ENCODE results near the gene PKHD1. TPM values are rescaled to one million over a fixed set of nuclear protein-coding genes. Genes with fewer than 3 reads are reported as not detected.

The PKHD1 gene
- total RNA-seq, 1 experiment from 2014 or later, result not detected

DNA sequence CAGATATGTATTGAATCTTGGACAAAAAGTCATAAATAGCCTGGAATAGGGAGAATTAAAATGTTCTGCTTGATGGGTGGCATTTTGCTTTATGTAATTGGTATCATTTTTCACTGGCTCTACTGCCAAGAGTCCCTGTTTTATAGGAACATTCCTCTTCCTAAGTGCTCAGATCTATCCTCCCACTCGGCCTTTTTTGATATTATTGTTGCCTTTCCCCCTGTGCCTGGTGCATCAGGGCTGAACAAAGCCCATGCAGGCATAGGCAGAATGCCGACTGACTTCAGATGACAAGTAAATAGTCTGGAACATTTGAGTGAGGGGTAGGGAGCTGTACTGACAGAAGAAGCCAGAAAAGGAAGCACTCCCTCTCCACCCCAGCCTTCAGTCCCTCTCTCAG is 127.0 kb downstream of the PKHD1 start:
- POLR2A ChIA-PET, result no interaction called here

DNA sequence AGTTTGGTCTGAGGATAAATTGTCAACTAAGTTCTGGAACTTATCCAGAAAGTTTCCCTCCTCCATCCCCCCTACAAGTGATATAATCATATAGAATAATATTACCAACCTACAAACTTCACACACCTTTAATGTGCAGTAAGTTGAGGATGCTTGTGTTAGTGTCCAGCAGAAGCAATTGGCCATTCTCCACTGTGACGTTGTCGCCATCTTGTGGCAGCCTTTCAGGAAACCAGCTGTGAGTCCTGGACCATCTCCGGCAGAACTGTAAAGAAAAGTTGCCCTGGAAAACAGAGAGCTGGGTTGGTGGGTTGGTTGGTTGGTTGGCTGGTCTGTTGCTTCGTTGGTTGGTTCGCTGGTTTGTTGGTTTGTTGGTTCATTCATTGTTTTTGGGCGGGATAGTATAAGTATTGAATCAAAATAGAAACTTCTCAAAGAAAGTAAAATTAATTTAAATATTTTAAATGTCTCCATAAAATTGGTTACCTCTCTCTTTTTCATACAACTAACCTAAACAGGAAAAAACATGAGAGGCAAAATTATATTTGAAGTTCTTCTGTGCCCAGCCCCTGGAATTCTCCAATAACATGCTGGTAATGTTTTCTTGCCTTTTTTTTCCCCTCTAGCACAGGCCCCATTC is 127.5 kb downstream of the PKHD1 start:
- Histone ChIP-seq H3K4me1 (ENCODE audit: control insufficient read depth, insufficient read depth, low read length) (no peaks in the 10 kb centered on the region), H3K4me3 (ENCODE audit: low read depth in 2 of 2, low read length in 2 of 2) (no peak overlapping the region), H3K9me3 (ENCODE audit: control insufficient read depth, insufficient read depth, low read depth, low read length) (no peaks in the 10 kb centered on the region), H3K27ac (ENCODE audit: low read length) (no peak overlapping the region), H3K36me3 (ENCODE audit: control insufficient read depth, insufficient read depth, low read length) (no peaks in the 10 kb centered on the region), H3K27me3 (ENCODE audit: control insufficient read depth, insufficient read depth, low read length) (no peaks in the 10 kb centered on the region)
- TF ChIP-seq REST (IDR thresholded peaks at IDR 0.05; ENCODE audit: insufficient read depth in 1 of 2, low read depth in 2 of 2, low read length in 1 of 2) (no peak), TCF7L2 (IDR thresholded peaks at IDR 0.05; ENCODE audit: low read depth, low read length) (no peak), SIN3A (IDR thresholded peaks at IDR 0.05; ENCODE audit: borderline replicate concordance, insufficient read depth, low read depth, low read length) (no peak)
- TF ChIP-seq, protein P1, sequence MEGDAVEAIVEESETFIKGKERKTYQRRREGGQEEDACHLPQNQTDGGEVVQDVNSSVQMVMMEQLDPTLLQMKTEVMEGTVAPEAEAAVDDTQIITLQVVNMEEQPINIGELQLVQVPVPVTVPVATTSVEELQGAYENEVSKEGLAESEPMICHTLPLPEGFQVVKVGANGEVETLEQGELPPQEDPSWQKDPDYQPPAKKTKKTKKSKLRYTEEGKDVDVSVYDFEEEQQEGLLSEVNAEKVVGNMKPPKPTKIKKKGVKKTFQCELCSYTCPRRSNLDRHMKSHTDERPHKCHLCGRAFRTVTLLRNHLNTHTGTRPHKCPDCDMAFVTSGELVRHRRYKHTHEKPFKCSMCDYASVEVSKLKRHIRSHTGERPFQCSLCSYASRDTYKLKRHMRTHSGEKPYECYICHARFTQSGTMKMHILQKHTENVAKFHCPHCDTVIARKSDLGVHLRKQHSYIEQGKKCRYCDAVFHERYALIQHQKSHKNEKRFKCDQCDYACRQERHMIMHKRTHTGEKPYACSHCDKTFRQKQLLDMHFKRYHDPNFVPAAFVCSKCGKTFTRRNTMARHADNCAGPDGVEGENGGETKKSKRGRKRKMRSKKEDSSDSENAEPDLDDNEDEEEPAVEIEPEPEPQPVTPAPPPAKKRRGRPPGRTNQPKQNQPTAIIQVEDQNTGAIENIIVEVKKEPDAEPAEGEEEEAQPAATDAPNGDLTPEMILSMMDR (IDR thresholded peaks at IDR 0.05), result peak; percentile 90
- POLR2A ChIA-PET, result no interaction called here
- BruUV-seq (replicated peaks), result no TSS peak
- in situ Hi-C loops (cut with HindIII; ENCODE audit: low pct_unique_long_range_greater_than_20kb, low sequenced_read_pairs) (no loop called here), intact Hi-C loops (cut with micrococcal nuclease; ENCODE audit: unreplicated experiment) (loop anchor here (2.0 to 5.0 kb wide), 2 partner anchors 105 to 1143 kb away; partner anchors contain the start of gene TFAP2B)
- DNase-seq (ENCODE audit: low read depth, low spot score), result peak; percentile 58
- CTCF ChIA-PET, result interaction anchor here (0.6 kb wide), 2 partner anchors 39 to 112 kb away, joined by 3 to 5 read pairs; no protein-coding TSS in a partner anchor
- peak; percentile 86 for ATAC-seq

More for the DNA sequence above, 127.0 kb downstream of the PKHD1 start:
- BruUV-seq (replicated peaks), result no TSS peak
- no peak overlapping the region for H3K27ac ChIP-seq (ENCODE audit: low read length)
- no peak overlapping the region for H3K4me3 ChIP-seq (ENCODE audit: low read depth in 2 of 2, low read length in 2 of 2)
- CTCF ChIA-PET, result interaction anchor here (0.6 kb wide), 2 partner anchors 38 to 113 kb away, joined by 3 to 5 read pairs; no protein-coding TSS in a partner anchor
- no peaks in the 10 kb centered on the region for H3K36me3 ChIP-seq (ENCODE audit: control insufficient read depth, insufficient read depth, low read length)
- DNase-seq (ENCODE audit: low read depth, low spot score) (no peak), ATAC-seq (no peak)
- intact Hi-C loops (cut with micrococcal nuclease; ENCODE audit: unreplicated experiment), result loop anchor here (5.0 kb wide), 1 partner anchor 1143 kb away; the partner anchor contains the start of gene TFAP2B
- no peaks in the 10 kb centered on the region for H3K9me3 ChIP-seq (ENCODE audit: control insufficient read depth, insufficient read depth, low read depth, low read length)
- in situ Hi-C loops (cut with HindIII; ENCODE audit: low pct_unique_long_range_greater_than_20kb, low sequenced_read_pairs), result no loop called here
- H3K4me1 ChIP-seq (ENCODE audit: control insufficient read depth, insufficient read depth, low read length), result no peaks in the 10 kb centered on the region
- no peak for TF ChIP-seq SIN3A (IDR thresholded peaks at IDR 0.05; ENCODE audit: borderline replicate concordance, insufficient read depth, low read depth, low read length)
- TF ChIP-seq REST (IDR thresholded peaks at IDR 0.05; ENCODE audit: insufficient read depth in 1 of 2, low read depth in 2 of 2, low read length in 1 of 2), result no peak
- no peak for TF ChIP-seq TCF7L2 (IDR thresholded peaks at IDR 0.05; ENCODE audit: low read depth, low read length)
- TF ChIP-seq, protein P1 (IDR thresholded peaks at IDR 0.05), result no peak
- H3K27me3 ChIP-seq (ENCODE audit: control insufficient read depth, insufficient read depth, low read length), result 0 out of 2 replicates have a peak, but pooled peaks cover 2% of the 10 kb centered on the region
